Measurements from ENCODE around the gene TRAK1. TPM values are rescaled to one million over a fixed set of nuclear protein-coding genes. Genes with fewer than 3 reads are reported as not detected.

Gene TRAK1
- total and polyA plus RNA-seq, 10 of the 15 experiments (the other 5 are each of a cell fraction or from before 2014, with no cell fraction given): 6.6 to 46.2 (median 23.7) TPM

DNA sequence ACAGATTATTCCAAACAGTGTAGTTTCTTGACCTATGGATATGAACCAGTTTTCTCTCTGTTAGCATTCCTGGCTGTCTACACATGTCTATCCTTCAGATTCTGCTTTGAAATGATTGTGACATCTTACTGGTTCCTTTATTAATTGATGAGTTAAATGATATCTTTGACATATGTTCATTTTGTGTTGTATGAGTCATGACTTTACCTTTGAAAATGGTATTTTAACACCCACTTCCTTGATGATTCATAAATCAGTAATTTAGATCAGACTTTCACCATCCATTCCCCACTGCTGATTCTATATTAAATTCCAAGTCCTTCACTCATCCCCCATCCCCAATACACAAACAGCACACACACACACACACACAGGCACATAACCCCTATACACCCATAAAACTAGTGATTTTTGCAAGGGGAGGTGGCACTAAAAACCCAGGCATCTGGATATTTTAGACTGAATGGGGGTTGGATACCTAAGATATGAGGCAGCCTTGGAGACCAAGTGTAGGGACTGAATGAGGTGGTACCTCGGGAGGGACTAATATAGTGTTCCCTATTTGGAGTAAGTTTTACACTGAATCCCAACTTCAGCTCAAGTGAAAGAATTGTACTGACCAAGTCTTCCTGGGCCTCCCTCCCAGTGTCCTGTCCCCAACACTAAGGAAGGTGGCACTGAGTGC, 165.1 kb downstream of the TRAK1 start (continued):
- TF ChIP-seq, protein P1, sequence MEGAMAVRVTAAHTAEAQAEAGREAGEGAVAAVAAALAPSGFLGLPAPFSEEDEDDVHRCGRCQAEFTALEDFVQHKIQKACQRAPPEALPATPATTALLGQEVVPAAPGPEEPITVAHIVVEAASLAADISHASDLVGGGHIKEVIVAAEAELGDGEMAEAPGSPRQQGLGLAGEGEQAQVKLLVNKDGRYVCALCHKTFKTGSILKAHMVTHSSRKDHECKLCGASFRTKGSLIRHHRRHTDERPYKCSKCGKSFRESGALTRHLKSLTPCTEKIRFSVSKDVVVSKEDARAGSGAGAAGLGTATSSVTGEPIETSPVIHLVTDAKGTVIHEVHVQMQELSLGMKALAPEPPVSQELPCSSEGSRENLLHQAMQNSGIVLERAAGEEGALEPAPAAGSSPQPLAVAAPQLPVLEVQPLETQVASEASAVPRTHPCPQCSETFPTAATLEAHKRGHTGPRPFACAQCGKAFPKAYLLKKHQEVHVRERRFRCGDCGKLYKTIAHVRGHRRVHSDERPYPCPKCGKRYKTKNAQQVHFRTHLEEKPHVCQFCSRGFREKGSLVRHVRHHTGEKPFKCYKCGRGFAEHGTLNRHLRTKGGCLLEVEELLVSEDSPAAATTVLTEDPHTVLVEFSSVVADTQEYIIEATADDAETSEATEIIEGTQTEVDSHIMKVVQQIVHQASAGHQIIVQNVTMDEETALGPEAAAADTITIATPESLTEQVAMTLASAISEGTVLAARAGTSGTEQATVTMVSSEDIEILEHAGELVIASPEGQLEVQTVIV (IDR thresholded peaks at IDR 0.05; ENCODE audit: borderline replicate concordance, partially characterized antibody): no peak
- TF ChIP-seq BACH1 (IDR thresholded peaks at IDR 0.05; ENCODE audit: borderline replicate concordance): no peak

DNA sequence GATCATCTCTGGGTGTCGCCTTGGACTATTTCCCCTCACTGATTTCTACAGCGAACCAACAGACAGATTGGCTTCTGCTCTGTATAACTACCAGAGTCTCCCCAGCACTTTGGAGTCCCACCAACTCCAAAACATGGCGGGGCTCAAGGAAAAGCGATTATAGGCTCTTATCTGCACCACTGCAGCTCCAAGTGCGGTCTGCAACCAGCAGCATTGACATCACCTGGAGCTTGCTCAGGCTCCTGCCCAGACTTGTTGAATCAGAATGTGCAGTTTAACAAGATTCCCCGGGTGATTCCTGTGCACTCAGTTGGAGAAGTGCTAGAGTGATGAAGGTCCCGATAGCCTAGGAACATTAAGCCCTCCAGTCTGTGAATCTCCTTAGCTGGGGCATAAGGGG, 165.8 kb downstream of the TRAK1 start:
- 43% methylated on average over 7 of the region's 7 CpGs for WGBS (ENCODE audit: insufficient coverage, insufficient replicate concordance, low lambda C conversion rate, missing lambda C conversion rate)
- DNase-seq (ENCODE audit: low read depth, low spot score): no peak
- intact Hi-C loops (cut with micrococcal nuclease; ENCODE audit: unreplicated experiment) (no loop called here), in situ Hi-C loops (cut with MboI) (no loop called here)
- no peak overlapping the region for H3K4me3 ChIP-seq
- no peaks in the 10 kb centered on the region for H3K4me1 ChIP-seq (ENCODE audit: control insufficient read depth, insufficient read depth, low read length)
- FAIRE-seq: no peak
- no peak overlapping the region for H3K9ac ChIP-seq (ENCODE audit: control insufficient read depth, insufficient read depth, low read length)
- RAD21 ChIA-PET (ENCODE audit: unreplicated experiment): no interaction called here
- CTCF ChIA-PET: interaction anchor here (1.4 kb wide), 1 partner anchor 10 kb away, joined by 3 read pairs; no protein-coding TSS in a partner anchor
- POLR2A ChIA-PET: no interaction called here
- no peak overlapping the region for H3K27ac ChIP-seq (ENCODE audit: control insufficient read depth, insufficient read depth)
- peaks cover 0 to 7% of the 10 kb centered on the region in 2 experiments; a peak in 2 of 4 replicates for H3K27me3 ChIP-seq (replicated peaks in 1 of 2; ENCODE audit: control insufficient read depth in 2 of 2, insufficient read depth in 2 of 2, low read length in 1 of 2)
- BruUV-seq (replicated peaks): no TSS peak
- no peak overlapping the region for H3K4me2 ChIP-seq (ENCODE audit: control insufficient read depth, insufficient read depth)
- ATAC-seq: no peak
- no peak for TF ChIP-seq BMI1 (IDR thresholded peaks at IDR 0.05; ENCODE audit: borderline replicate concordance)
- no peak for TF ChIP-seq ZNF217 (IDR thresholded peaks at IDR 0.05)
- TF ChIP-seq, protein P2, sequence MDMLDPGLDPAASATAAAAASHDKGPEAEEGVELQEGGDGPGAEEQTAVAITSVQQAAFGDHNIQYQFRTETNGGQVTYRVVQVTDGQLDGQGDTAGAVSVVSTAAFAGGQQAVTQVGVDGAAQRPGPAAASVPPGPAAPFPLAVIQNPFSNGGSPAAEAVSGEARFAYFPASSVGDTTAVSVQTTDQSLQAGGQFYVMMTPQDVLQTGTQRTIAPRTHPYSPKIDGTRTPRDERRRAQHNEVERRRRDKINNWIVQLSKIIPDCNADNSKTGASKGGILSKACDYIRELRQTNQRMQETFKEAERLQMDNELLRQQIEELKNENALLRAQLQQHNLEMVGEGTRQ (IDR thresholded peaks at IDR 0.05; ENCODE audit: borderline replicate concordance, low read depth, low read length): no peak
- TF ChIP-seq FOS (IDR thresholded peaks at IDR 0.05; ENCODE audit: borderline replicate concordance, extremely low read depth, insufficient read length): no peak
- SMC1A ChIA-PET (ENCODE audit: uncharacterized antibody, unreplicated experiment): no interaction called here
- no peak overlapping the region for H2AFZ ChIP-seq (ENCODE audit: control insufficient read depth, low read depth, low read length)
- H4K20me1 ChIP-seq (ENCODE audit: control insufficient read depth, insufficient read depth): no peaks in the 10 kb centered on the region
- H3K36me3 ChIP-seq (ENCODE audit: control insufficient read depth in 2 of 2, insufficient read depth in 2 of 2, low read length in 1 of 2): no peaks in the 10 kb centered on the region
- H3K79me2 ChIP-seq (ENCODE audit: control insufficient read depth, insufficient read depth, low read length): no peaks in the 10 kb centered on the region
- H3K9me3 ChIP-seq (replicated peaks; ENCODE audit: control insufficient read depth, insufficient read depth, low read length): no peaks in the 10 kb centered on the region

Measured in GM12878 (cell line).